HEK293 (cell line): Measurements from ENCODE around the gene PDGFA.

Source experiments
- CTCF ChIA-PET: fragments of 350-600 bp; formaldehyde crosslinking; extraction: SDS; loops from one replicate; lab custom pipeline; 2021; ENCODE audit warnings: antibody characterized with exemption; lab: Yijun Ruan, JAX
- POLR2A ChIA-PET: fragments of 300-600 bp; formaldehyde crosslinking; extraction: SDS; loops from one replicate; lab custom pipeline; 2020; ENCODE audit warnings: antibody characterized with exemption, inconsistent platforms; lab: Yijun Ruan, JAX
- H3K27ac ChIP-seq: fragments of 200-500 bp; sonication (Bioruptor generic); 2 replicates; pipeline ENCODE4 v1.5.1; 2014; ENCODE audit warnings: low read depth, low read length, control low read depth, inconsistent platforms; ENCODE audit errors: extremely low read depth
- H3K36me3 ChIP-seq, 2 experiments: fragments of 200-500 bp in 1 of 2; sonication (Bioruptor generic) in 1 of 2; 1 replicate in 1 of 2; 2 replicates in 1 of 2; pipeline ENCODE4 v1.5.1; 2014 to 2017; ENCODE audit warnings: inconsistent platforms in 2 of 2, low read length in 2 of 2; ENCODE audit not compliant: control insufficient read depth in 2 of 2, insufficient read depth in 1 of 2
- H3K4me1 ChIP-seq: fragments of 200-500 bp; sonication (Bioruptor generic); 2 replicates; pipeline ENCODE4 v1.5.1; 2014; ENCODE audit warnings: mild to moderate bottlenecking, low read length, inconsistent platforms; ENCODE audit not compliant: control insufficient read depth, insufficient read depth
- H3K4me3 ChIP-seq: 2 replicates; pipeline ENCODE4 v1.5.1; 2011; ENCODE audit warnings: low read depth, mild to moderate bottlenecking, control low read depth, low read length, moderate library complexity
- H3K9me3 ChIP-seq: fragments of 200-500 bp; sonication (Bioruptor generic); 2 replicates; pipeline ENCODE4 v1.5.1; 2014; ENCODE audit warnings: low read depth, low read length, inconsistent platforms; ENCODE audit not compliant: control insufficient read depth, insufficient read depth
- EGR2 ChIP-seq: fragments of 450-650 bp; formaldehyde crosslinking; IDR thresholded peaks from 2 replicates; pipeline ENCODE4 v1.5.1; 2016; ENCODE audit warnings: low read depth, missing biosample characterization, missing genetic modification characterization
- GLI2 ChIP-seq: fragments of 450-650 bp; formaldehyde crosslinking; IDR thresholded peaks from 2 replicates; pipeline ENCODE4; 2017; ENCODE audit warnings: missing biosample characterization, missing genetic modification characterization, low read depth, borderline replicate concordance
- GLIS1 ChIP-seq: fragments of 450-650 bp; formaldehyde crosslinking; IDR thresholded peaks from 2 replicates; pipeline ENCODE4 v1.5.1; 2016; ENCODE audit warnings: missing biosample characterization, missing genetic modification characterization
- GLIS2 ChIP-seq: fragments of 450-650 bp; formaldehyde crosslinking; IDR thresholded peaks from 2 replicates; pipeline ENCODE4 v1.5.1; 2016; ENCODE audit warnings: missing biosample characterization, missing genetic modification characterization
- HOXC10 ChIP-seq: sonication (generic); formaldehyde crosslinking; IDR thresholded peaks from 2 replicates; pipeline ENCODE4 v1.8.1; 2023; ENCODE audit warnings: mild to moderate bottlenecking, missing genetic modification reagents
- PATZ1 ChIP-seq: fragments of 450-650 bp; formaldehyde crosslinking; IDR thresholded peaks from 2 replicates; pipeline ENCODE4 v1.5.1; 2016; ENCODE audit warnings: missing biosample characterization, missing genetic modification characterization
- YY2 ChIP-seq: fragments of 450-650 bp; formaldehyde crosslinking; IDR thresholded peaks from 2 replicates; pipeline ENCODE4 v1.5.1; 2016; ENCODE audit warnings: missing biosample characterization, missing genetic modification characterization
- ZBTB10 ChIP-seq: fragments of 450-650 bp; formaldehyde crosslinking; IDR thresholded peaks from 2 replicates; pipeline ENCODE4 v1.5.1; 2016; ENCODE audit warnings: missing biosample characterization, missing genetic modification characterization
- ZBTB21 ChIP-seq: fragments of 450-650 bp; formaldehyde crosslinking; IDR thresholded peaks from 2 replicates; pipeline ENCODE4 v1.5.1; 2017; ENCODE audit warnings: missing biosample characterization, missing genetic modification characterization
- ZBTB26 ChIP-seq: fragments of 450-650 bp; formaldehyde crosslinking; optimal IDR thresholded peaks from 2 replicates; pipeline ENCODE3; 2016; ENCODE audit warnings: missing biosample characterization, mild to moderate bottlenecking, missing genetic modification characterization
- ZBTB48 ChIP-seq: fragments of 450-650 bp; formaldehyde crosslinking; IDR thresholded peaks from 2 replicates; pipeline ENCODE4 v1.5.1; 2016; ENCODE audit warnings: missing biosample characterization, missing genetic modification characterization
- ZFHX2 ChIP-seq: fragments of 450-650 bp; formaldehyde crosslinking; conservative IDR thresholded peaks from 2 replicates; pipeline ENCODE4 v1.5.1; 2016; ENCODE audit warnings: missing biosample characterization, missing genetic modification characterization
- ZIC2 ChIP-seq: fragments of 450-650 bp; formaldehyde crosslinking; IDR thresholded peaks from 2 replicates; pipeline ENCODE4 v1.5.1; 2016; ENCODE audit warnings: missing biosample characterization, missing genetic modification characterization
- ZNF140 ChIP-seq: fragments of 450-650 bp; formaldehyde crosslinking; IDR thresholded peaks from 2 replicates; pipeline ENCODE4 v1.5.1; 2016; ENCODE audit warnings: missing biosample characterization, missing genetic modification characterization
- ZNF169 ChIP-seq: fragments of 450-650 bp; formaldehyde crosslinking; IDR thresholded peaks from 2 replicates; pipeline ENCODE4 v1.5.1; 2016; ENCODE audit warnings: missing biosample characterization, missing genetic modification characterization
- ZNF175 ChIP-seq: fragments of 450-650 bp; formaldehyde crosslinking; IDR thresholded peaks from 2 replicates; pipeline ENCODE4 v1.5.1; 2016; ENCODE audit warnings: missing biosample characterization, missing genetic modification characterization
- ZNF184 ChIP-seq: fragments of 450-650 bp; IDR thresholded peaks from 2 replicates; pipeline ENCODE4 v1.5.1; 2018; ENCODE audit warnings: missing biosample characterization, mild to moderate bottlenecking, missing genetic modification characterization
- ZNF202 ChIP-seq: fragments of 450-650 bp; formaldehyde crosslinking; IDR thresholded peaks from 2 replicates; pipeline ENCODE4 v1.5.1; 2016; ENCODE audit warnings: missing biosample characterization, missing genetic modification characterization, borderline replicate concordance
- ZNF266 ChIP-seq: fragments of 450-650 bp; formaldehyde crosslinking; IDR thresholded peaks from 2 replicates; pipeline ENCODE4 v1.5.1; 2016; ENCODE audit warnings: missing biosample characterization, missing genetic modification characterization, low read depth
- ZNF292 ChIP-seq: fragments of 450-650 bp; formaldehyde crosslinking; IDR thresholded peaks from 2 replicates; pipeline ENCODE4 v1.5.1; 2016; ENCODE audit warnings: low read depth, missing biosample characterization, missing genetic modification characterization, borderline replicate concordance
- ZNF341 ChIP-seq: fragments of 450-650 bp; formaldehyde crosslinking; IDR thresholded peaks from 2 replicates; pipeline ENCODE4; 2016; ENCODE audit warnings: low read depth, missing biosample characterization, missing genetic modification characterization
- ZNF548 ChIP-seq: fragments of 450-650 bp; formaldehyde crosslinking; IDR thresholded peaks from 2 replicates; pipeline ENCODE4 v1.5.1; 2016; ENCODE audit warnings: missing biosample characterization, missing genetic modification characterization
- ZNF560 ChIP-seq: fragments of 450-650 bp; formaldehyde crosslinking; IDR thresholded peaks from 2 replicates; pipeline ENCODE4 v1.5.1; 2017; ENCODE audit warnings: missing biosample characterization, missing genetic modification characterization, borderline replicate concordance
- ZNF623 ChIP-seq: fragments of 450-650 bp; formaldehyde crosslinking; IDR thresholded peaks from 2 replicates; pipeline ENCODE4 v1.5.1; 2016; ENCODE audit warnings: missing biosample characterization, missing genetic modification characterization
- ZNF791 ChIP-seq: fragments of 450-650 bp; formaldehyde crosslinking; IDR thresholded peaks from 2 replicates; pipeline ENCODE4 v1.5.1; 2016; ENCODE audit warnings: missing biosample characterization, missing genetic modification characterization
- ZSCAN16 ChIP-seq: fragments of 450-650 bp; formaldehyde crosslinking; IDR thresholded peaks from 2 replicates; pipeline ENCODE4 v1.5.1; 2016; ENCODE audit warnings: missing biosample characterization, missing genetic modification characterization
- TF ChIP-seq, protein P1 (sequence below): sonication (generic); formaldehyde crosslinking; IDR thresholded peaks from 2 replicates; pipeline ENCODE4 v1.8.1; 2022; ENCODE audit warnings: mild to moderate bottlenecking, moderate library complexity, missing genetic modification reagents

Gene PDGFA

GRCh38 chr7:520503-521161 is 986 bp upstream of the PDGFA start:
- Histone ChIP-seq H3K4me1 (peaks cover 6% of the 10 kb centered on the region; the same call in 1 of the 2 replicates), H3K36me3 (no peaks in the 10 kb centered on the region), H3K9me3 (no peaks in the 10 kb centered on the region), H3K27ac (no peak overlapping the region), H3K4me3 (no peak overlapping the region; the same call in 1 of the 2 replicates)
- ChIA-PET POLR2A (interaction anchor here (1.0 kb wide), 1 partner anchor 18 kb away, joined by 3 read pairs; no protein-coding TSS in a partner anchor), CTCF (interaction anchor here (0.6 kb wide), 1 partner anchor 566 kb away, joined by 4 read pairs; no protein-coding TSS in a partner anchor)
- TF ChIP-seq YY2 (tag by site-specific recombination) (no peak), ZFHX2 (peak; percentile 91), ZNF266 (tag by site-specific recombination) (no peak), ZNF184 (tag by site-specific recombination) (no peak), ZNF140 (tag by site-specific recombination) (no peak), ZNF560 (tag by site-specific recombination) (no peak), ZBTB21 (tag by site-specific recombination) (no peak), ZNF791 (tag by site-specific recombination) (no peak), ZBTB10 (tag by site-specific recombination) (peak; percentile 71), ZNF202 (tag by site-specific recombination) (no peak), ZNF292 (no peak), EGR2 (tag by site-specific recombination) (peak; percentile 49; the same call in 1 of the 2 replicates), PATZ1 (tag by site-specific recombination) (0 out of 2 replicates have a peak, but pooled peaks have one; percentile 8), GLIS2 (tag by site-specific recombination) (peak; percentile 69), ZNF548 (tag by site-specific recombination) (no peak), ZNF341 (tag by site-specific recombination) (no peak), HOXC10 (no peak), ZBTB48 (0 out of 2 replicates have a peak, but pooled peaks have one; percentile 37), ZIC2 (tag by site-specific recombination) (0 out of 2 replicates have a peak, but pooled peaks have one; percentile 14), ZNF175 (no peak), ZNF623 (no peak), GLI2 (tag by site-specific recombination) (no peak), ZSCAN16 (tag by site-specific recombination) (no peak), ZBTB26 (tag by site-specific recombination) (peak; percentile 30), ZNF169 (tag by site-specific recombination) (no peak), GLIS1 (tag by site-specific recombination) (peak; percentile 89)
- TF ChIP-seq, protein P1, sequence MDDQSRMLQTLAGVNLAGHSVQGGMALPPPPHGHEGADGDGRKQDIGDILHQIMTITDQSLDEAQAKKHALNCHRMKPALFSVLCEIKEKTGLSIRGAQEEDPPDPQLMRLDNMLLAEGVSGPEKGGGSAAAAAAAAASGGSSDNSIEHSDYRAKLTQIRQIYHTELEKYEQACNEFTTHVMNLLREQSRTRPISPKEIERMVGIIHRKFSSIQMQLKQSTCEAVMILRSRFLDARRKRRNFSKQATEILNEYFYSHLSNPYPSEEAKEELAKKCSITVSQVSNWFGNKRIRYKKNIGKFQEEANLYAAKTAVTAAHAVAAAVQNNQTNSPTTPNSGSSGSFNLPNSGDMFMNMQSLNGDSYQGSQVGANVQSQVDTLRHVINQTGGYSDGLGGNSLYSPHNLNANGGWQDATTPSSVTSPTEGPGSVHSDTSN: no peak
